Epidermal melanocyte (primary cell): ENCODE results near the gene FKRP.

ENCODE experiments used
- DNase-seq: peaks from one replicate; pipeline ENCODE4 v3.0.0; 2011; ENCODE audit warnings: low spot score; ENCODE audit not compliant: insufficient read length

FKRP gene

GRCh38 chr19:46718934-46719622, 26.8 kb upstream of the FKRP start:
- no peak for DNase-seq

GRCh38 chr19:46719629-46720502, 26.0 kb upstream of the FKRP start:
- no peak for DNase-seq

DNA sequence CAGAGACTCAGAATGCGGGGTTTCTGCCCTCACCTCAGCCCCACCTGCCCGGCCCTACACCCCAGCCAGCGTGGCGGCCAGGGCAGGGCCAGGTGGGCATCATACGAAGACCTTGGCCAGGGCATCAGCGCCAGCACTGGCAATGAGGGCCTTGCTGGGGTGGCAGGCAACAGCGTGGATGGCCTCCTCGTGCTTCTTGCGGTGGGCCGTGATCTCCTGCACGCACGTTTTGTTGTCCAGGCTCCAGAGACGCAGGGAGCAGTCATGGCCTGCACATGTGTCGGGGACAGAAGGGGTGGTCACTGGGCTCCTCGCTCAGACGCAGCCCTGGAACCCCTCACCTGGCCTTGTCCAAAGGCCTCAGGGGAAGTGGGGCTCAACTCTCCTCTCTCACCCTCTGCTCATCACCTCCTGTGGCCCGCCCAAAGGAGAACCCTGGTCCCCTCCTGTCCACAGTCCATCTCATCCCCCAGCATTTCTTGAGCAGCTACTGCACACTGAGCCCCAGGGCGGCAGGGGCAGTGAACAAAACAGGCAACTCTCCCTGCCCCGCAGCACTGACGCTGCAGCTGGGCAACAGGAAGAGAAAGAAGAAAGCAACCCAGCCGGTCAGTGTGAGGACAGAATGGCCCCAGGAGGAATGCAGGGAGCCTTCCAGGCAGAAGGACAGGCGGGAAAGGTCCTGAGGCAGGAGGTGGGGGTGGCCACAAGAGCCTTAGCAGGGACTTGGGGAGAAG, 25.2 kb upstream of the FKRP start:
- DNase-seq, result no peak

GRCh38 chr19:46721269-46722003, 24.4 kb upstream of the FKRP start:
- DNase-seq, result no peak

DNA sequence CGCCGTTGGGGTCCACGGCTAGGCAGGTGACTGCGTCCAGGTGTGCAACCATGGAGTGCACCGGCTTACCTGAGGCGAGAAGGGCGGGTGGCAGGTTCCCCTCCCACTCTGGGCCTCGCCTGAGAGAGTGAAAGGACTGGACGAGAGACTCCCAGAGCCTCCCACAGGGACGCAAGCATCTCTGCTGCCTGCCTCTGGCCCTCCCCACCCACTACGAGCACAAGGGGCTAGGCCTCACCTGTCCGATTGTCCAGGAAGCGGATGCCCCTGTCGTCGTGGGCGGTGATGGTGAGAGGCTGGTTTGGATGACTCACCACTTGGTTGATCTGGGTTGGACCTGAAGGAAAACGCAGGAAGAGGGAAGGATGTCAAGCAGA, 23.9 kb upstream of the FKRP start:
- DNase-seq, result no peak

- DNase-seq, result no peak
Measured at GRCh38 chr19:46722421-46723022, 23.3 kb upstream of the FKRP start.

- no peak for DNase-seq
Measured at GRCh38 chr19:46723023-46723461, 22.8 kb upstream of the FKRP start.

- no peak for DNase-seq
Measured at GRCh38 chr19:46723471-46723870, 22.4 kb upstream of the FKRP start.

DNA sequence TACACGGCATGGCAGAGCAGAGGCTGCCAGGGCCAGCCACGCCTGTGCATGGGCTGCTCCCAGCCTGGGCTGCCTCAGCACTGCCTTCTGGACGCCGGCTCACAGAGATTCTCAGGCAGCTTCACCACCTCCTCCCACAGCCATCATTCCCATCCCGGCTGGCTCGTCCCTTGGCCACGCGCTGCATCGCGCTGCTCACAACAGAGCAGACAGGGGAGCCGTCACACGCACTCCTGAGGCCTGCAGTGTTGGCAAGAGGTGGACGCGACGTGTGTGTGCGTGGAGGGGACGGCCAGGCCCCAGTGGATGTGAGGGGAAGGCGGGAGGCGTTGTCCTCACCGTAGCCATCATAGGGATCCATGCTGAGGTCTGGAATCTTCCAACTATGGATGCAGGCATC, 21.4 kb upstream of the FKRP start:
- DNase-seq, result no peak

- DNase-seq, result no peak
Measured at GRCh38 chr19:46725036-46725820, 20.6 kb upstream of the FKRP start.

DNA sequence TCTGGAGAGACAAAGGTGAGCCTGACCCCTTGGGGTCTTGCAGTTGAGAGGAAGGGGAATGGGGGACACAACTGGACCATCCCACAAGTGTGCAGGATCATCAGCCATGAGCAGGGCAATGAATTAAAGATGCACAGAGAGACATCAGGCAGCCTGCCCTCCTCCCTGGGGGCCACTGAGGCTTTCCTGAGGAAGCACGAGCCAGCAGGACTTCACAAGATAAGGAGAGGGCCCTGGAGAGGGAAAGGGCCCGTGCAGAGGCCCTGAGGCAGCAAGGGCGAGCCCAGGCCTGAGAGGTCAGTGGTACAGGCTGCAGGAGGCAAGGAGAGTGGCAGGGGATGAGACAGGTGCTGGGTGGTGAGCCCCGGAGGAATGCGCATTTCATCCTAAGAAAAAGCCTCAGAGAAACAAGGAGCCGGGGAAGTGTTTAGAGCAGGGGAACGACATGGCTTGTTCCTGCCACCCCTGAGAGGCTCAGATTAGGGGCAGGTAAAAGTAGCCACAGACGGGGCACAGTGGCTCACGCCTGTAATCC, 19.9 kb upstream of the FKRP start:
- DNase-seq, result no peak

DNA sequence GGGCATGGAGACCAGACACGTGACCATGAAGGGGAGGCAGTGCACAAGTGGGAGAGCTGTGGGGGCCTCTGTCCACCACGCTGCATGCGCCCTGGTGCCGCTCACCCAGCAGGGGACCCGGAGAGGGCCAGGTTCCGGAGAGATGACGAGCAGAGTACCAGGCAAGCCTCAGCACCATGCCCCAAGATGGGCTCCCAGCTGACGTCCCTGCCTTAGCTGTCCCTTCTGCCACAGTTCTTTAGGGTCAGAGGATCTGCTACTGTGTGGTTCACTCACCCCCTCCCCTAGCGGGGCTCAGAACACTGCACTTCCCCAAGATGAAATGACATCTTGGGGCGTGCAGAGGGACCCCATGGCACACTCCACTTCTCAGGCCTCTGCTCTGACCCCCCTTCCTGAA, 19.3 kb upstream of the FKRP start:
- DNase-seq, result no peak

GRCh38 chr19:46726971-46727501, 18.8 kb upstream of the FKRP start:
- no peak for DNase-seq

GRCh38 chr19:46727757-46728156, 18.1 kb upstream of the FKRP start:
- no peak for DNase-seq

GRCh38 chr19:46728208-46728607, 17.6 kb upstream of the FKRP start:
- DNase-seq, result no peak

- DNase-seq, result peak; percentile 90
Measured at GRCh38 chr19:46728693-46729339, 17.0 kb upstream of the FKRP start.

DNA sequence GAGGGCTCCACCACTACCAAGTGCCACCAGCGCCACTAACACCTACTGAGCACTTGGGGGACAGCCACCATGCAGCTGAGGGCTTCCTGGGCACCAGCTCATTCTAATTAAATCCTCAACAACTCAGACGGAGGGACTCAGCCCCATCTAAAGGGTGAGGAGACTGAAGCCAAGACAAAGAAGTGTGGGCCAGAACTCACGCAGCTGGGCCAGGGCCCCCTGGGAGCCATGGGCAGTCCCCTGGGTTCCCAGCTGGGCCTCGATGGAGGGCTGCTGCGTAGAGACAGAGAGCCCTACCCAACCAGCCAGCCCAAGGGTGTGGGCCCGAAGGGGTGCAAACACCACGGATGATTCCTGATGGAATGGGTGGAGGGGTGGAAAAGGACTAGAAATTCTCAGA, 16.2 kb upstream of the FKRP start:
- DNase-seq, result no peak

DNA sequence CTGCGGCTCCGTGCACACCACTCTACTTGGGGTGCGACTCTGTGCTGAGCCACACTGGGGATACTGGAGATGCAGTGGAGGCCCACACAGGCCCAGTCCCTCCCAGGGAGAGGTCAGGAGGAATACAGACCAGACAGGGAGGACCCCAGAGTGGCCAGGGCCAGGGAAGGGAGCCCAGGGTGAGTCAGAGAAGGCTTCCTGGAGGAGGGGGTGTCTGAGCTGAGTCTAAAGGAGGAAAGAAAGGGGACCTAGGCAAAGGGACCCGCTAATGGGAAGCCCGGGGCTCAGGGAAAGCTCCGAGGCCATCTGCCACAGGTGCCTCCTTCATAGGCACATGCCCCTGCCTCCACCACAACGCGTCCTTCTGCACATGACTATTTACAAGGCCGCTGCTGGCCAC, 15.7 kb upstream of the FKRP start:
- DNase-seq, result no peak

DNA sequence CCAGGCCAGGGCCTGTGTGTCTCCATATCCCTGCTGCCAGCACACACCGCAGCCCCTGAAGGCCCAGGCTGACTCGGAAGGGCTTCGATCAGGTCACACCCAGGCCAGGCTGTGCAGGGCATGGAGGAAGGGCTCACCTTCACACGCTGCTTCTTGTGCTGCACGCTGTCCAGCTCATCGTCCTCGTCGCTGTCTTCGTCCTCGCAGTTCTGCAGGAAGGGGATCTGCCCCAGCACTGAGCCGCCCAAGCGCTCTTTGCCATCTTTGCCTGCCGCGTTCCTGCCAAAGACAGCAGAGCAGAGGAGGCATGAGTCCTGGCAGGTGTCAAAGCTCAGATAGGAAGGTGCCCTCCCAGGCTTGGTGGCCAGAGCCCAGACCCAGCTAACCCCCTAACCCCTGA, 15.3 kb upstream of the FKRP start:
- DNase-seq, result no peak
